Tibial nerve (tissue), 4 donors: ENCODE results near the gene CFAP47. TPM values are rescaled to one million over a fixed set of nuclear protein-coding genes. Genes with fewer than 3 reads are reported as not detected.

Experiments used
- DNase-seq, 2 donors: peaks; one replicate each; pipeline ENCODE4 v3.0.0-alpha.2; 2019; ENCODE audit warnings: low spot score in 2 of 2
- H3K27ac ChIP-seq, 4 donors: fragments of 200-600 bp; sonication (generic) in 3 of 4; one replicate each; pipeline ENCODE4 v1.5.1; 2017 to 2019; ENCODE audit warnings: mild to moderate bottlenecking in 1 of 4
- H3K27me3 ChIP-seq, 2 donors: fragments of 200-600 bp; sonication (generic) in 1 of 2; one replicate each; pipeline versions ENCODE4 v1.5.1 to v1.6.0; 2017 to 2019
- H3K36me3 ChIP-seq, 3 donors: fragments of 200-600 bp; sonication (generic); one replicate each; pipeline ENCODE4 v1.5.1; 2018 to 2019
- H3K4me1 ChIP-seq, 4 donors: fragments of 200-600 bp; sonication (generic) in 3 of 4; one replicate each; pipeline ENCODE4 v1.5.1; 2017 to 2019
- H3K4me3 ChIP-seq, 4 donors: fragments of 200-600 bp; sonication (generic) in 3 of 4; one replicate each; pipeline ENCODE4 v1.5.1; 2017 to 2019; ENCODE audit warnings: mild to moderate bottlenecking in 1 of 4, moderate library complexity in 1 of 4
- H3K9me3 ChIP-seq, 4 donors: fragments of 200-600 bp; sonication (generic) in 3 of 4; one replicate each; pipeline ENCODE4 v1.5.1; 2017 to 2019
- EP300 ChIP-seq, 2 donors: sonication (generic); formaldehyde crosslinking; IDR thresholded peaks; one replicate each; pipeline ENCODE4 v1.6.1; 2017; ENCODE audit warnings: antibody characterized with exemption in 2 of 2, mild to moderate bottlenecking in 1 of 2
- POLR2A ChIP-seq, 2 donors: fragments of 450-650 bp; IDR thresholded peaks; one replicate each; pipeline ENCODE4 v1.6.1; 2017; ENCODE audit warnings: antibody characterized with exemption in 2 of 2, mild to moderate bottlenecking in 2 of 2, moderate library complexity in 2 of 2
- WGBS, 2 donors: methylation state at CpG; one replicate each; pipeline ENCODE4 v1.1.5; 2018; 5-methylcytosine and 5-hydroxymethylcytosine counted together
- total RNA-seq, 4 donors: library from RNA; depleted of rRNA; stranded (reverse); fragments of >200 nt; gene quantifications; one replicate each; pipeline ENCODE4 v1.1.0, GENCODE V29; 2016
- TF ChIP-seq, protein P1 (sequence below), 5 experiments: fragments of 200-600 bp in 3 of 5; fragments of 450-650 bp in 2 of 5; sonication (generic) in 3 of 5; IDR thresholded peaks; one replicate each; pipeline ENCODE4 v1.5.1; 2016 to 2019; ENCODE audit warnings: antibody characterized with exemption in 5 of 5, mild to moderate bottlenecking in 3 of 5, moderate library complexity in 2 of 5

The CFAP47 gene
- total RNA-seq, 4 donors from 2014 or later, result not detected

DNA sequence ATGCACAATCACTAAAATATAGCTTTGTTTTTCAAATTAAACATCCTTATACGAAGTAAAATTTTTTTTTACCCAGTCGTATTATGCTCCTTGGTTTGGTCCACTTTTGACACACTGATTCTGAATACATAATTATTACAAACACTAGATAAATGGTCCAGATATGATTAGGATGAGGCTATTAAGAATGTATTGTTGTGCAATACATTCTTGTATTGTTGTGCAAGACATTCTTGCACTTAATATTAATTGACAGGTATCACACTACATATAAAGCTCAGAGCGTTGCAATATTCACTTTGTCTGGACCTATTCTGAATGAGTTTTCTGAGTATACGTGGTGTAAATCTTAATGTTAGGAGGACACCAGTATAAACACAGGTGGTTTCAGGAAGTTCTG, 464.0 kb downstream of the CFAP47 start:
- Histone ChIP-seq H3K27me3 (no peaks in the 10 kb centered on the region), H3K27ac (no peak overlapping the region), H3K4me3 (no peak overlapping the region), H3K9me3 (no peaks in the 10 kb centered on the region), H3K36me3 (no peaks in the 10 kb centered on the region), H3K4me1 (no peaks in the 10 kb centered on the region)
- TF ChIP-seq, protein P1, sequence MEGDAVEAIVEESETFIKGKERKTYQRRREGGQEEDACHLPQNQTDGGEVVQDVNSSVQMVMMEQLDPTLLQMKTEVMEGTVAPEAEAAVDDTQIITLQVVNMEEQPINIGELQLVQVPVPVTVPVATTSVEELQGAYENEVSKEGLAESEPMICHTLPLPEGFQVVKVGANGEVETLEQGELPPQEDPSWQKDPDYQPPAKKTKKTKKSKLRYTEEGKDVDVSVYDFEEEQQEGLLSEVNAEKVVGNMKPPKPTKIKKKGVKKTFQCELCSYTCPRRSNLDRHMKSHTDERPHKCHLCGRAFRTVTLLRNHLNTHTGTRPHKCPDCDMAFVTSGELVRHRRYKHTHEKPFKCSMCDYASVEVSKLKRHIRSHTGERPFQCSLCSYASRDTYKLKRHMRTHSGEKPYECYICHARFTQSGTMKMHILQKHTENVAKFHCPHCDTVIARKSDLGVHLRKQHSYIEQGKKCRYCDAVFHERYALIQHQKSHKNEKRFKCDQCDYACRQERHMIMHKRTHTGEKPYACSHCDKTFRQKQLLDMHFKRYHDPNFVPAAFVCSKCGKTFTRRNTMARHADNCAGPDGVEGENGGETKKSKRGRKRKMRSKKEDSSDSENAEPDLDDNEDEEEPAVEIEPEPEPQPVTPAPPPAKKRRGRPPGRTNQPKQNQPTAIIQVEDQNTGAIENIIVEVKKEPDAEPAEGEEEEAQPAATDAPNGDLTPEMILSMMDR (IDR thresholded peaks at IDR 0.05), result no peak
- TF ChIP-seq EP300 (IDR thresholded peaks at IDR 0.05) (no peak), POLR2A (IDR thresholded peaks at IDR 0.05) (no peak)
- DNase-seq, result no peak
- 83 to 94% methylated on average over 4 of the region's 4 CpGs for whole genome bisulfite sequencing, 2 donors

DNA sequence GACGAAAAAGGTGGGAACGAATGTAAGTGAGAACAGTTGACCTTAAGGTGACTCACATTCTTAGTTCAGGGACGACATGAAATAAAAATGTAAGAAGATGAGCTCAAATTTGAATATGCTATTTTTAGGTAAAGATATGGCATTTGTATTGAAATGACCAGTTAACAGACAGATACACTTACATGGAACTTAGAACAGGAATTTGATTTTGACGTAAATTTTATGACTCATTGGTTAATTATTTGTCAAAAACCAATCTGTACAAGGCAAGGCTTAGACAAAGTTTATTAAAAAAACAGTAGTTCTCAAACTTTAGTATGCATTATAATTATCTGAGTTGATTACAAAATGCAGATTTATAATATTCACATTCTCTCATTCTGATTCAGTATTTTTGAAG, 469.4 kb downstream of the CFAP47 start:
- no peak for DNase-seq
- H3K27me3 ChIP-seq, result no peaks in the 10 kb centered on the region
- WGBS, 2 donors, result 63 to 80% methylated on average over 4 of the region's 4 CpGs

DNA sequence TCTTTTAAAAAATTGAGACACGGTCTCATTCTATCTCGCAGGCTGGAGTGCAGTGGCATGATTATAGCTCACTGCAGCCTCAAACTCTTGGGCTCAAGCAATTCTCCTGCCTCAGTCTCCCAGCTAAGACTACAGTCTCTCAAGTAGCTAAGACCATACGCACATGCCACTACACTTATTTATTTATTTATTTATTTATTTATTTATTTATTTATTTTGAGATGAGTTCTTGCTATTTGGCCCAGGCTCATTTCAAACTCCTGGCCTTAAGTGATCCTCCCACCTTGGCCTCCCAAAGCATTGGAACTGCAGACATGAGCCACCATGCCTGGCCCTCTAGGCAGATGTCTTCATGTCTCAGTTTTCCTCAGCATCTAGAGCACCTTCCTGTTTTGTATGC, 482.2 kb downstream of the CFAP47 start:
- 86 to 88% methylated on average over 3 of the region's 3 CpGs for WGBS, 2 donors
- H3K9me3 ChIP-seq, result no peaks in the 10 kb centered on the region
- TF ChIP-seq EP300 (IDR thresholded peaks at IDR 0.05) (no peak), POLR2A (IDR thresholded peaks at IDR 0.05) (no peak)
- TF ChIP-seq, protein P1 (IDR thresholded peaks at IDR 0.05), result no peak
- H3K36me3 ChIP-seq, result no peaks in the 10 kb centered on the region
- peaks cover 0 to 4% of the 10 kb centered on the region in 2 donors for H3K27me3 ChIP-seq
- H3K27ac ChIP-seq, result no peak overlapping the region
- H3K4me3 ChIP-seq, result no peak overlapping the region
- H3K4me1 ChIP-seq, result no peaks in the 10 kb centered on the region
- DNase-seq, result no peak

More for the DNA sequence above, 469.4 kb downstream of the CFAP47 start:
- no peak overlapping the region for H3K27ac ChIP-seq
- H3K4me3 ChIP-seq, result no peak overlapping the region
- H3K9me3 ChIP-seq, result no peaks in the 10 kb centered on the region
- no peaks in the 10 kb centered on the region for H3K36me3 ChIP-seq
- no peaks in the 10 kb centered on the region for H3K4me1 ChIP-seq
- TF ChIP-seq, protein P1 (IDR thresholded peaks at IDR 0.05), result no peak
- no peak for TF ChIP-seq POLR2A (IDR thresholded peaks at IDR 0.05)
- TF ChIP-seq EP300 (IDR thresholded peaks at IDR 0.05), result no peak

DNA sequence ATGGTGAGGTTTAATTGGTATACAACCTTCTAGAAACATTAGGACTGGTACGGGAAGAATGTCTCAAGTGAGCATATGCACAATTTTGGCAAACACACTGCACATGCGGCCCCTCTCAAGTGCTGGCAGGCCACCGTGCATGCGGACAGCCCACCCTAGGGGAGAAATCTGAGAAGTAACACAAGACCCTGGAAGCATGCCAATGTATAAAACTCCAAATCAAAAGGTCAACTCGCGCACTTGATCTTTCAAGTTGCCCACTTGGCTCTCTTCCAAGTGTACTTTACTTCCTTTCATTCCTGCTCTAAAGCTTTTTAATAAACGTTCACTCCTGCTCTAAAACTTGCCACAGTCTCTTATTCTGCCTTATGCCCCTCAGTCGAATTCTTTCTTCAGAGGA, 488.3 kb downstream of the CFAP47 start:
- Histone ChIP-seq H3K36me3 (no peaks in the 10 kb centered on the region), H3K9me3 (no peaks in the 10 kb centered on the region), H3K4me1 (no peaks in the 10 kb centered on the region), H3K27me3 (no peaks in the 10 kb centered on the region), H3K27ac (no peak overlapping the region), H3K4me3 (no peak overlapping the region)
- TF ChIP-seq EP300 (IDR thresholded peaks at IDR 0.05), result no peak
- TF ChIP-seq, protein P1 (IDR thresholded peaks at IDR 0.05), result no peak
- TF ChIP-seq POLR2A (IDR thresholded peaks at IDR 0.05), result no peak
- DNase-seq, result no peak
- 34 to 52% methylated on average over 7 to 8 of the region's 8 CpGs for WGBS, 2 donors

DNA sequence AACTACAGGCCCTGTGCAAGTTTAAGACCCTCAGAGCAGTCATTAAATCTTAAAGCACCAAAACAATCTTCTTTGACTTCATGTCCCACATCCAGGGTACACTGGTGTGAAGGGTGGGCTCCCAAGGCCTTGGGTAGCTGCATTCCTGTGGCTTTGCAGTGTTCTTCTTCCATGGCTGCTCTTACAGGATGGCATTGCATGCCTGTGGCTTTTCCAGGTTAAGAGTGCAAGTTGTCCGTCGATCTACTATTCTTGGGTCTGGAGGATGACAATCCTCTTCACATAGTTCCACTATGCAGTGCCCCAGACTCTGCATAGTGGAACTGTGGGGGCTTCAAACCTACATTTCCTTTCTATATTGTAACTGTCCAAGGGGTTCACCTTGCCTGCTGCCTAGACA, 494.5 kb downstream of the CFAP47 start:
- no peak for TF ChIP-seq EP300 (IDR thresholded peaks at IDR 0.05)
- TF ChIP-seq, protein P1 (IDR thresholded peaks at IDR 0.05), result no peak
- no peak for TF ChIP-seq POLR2A (IDR thresholded peaks at IDR 0.05)
- no peak overlapping the region for H3K4me3 ChIP-seq
- H3K4me1 ChIP-seq, result no peaks in the 10 kb centered on the region
- no peak overlapping the region for H3K27ac ChIP-seq
- no peak for DNase-seq
- no peaks in the 10 kb centered on the region for H3K27me3 ChIP-seq
- H3K36me3 ChIP-seq, result no peaks in the 10 kb centered on the region
- no peaks in the 10 kb centered on the region for H3K9me3 ChIP-seq
- 88 to 89% methylated on average over 2 of the region's 2 CpGs for WGBS, 2 donors
